HepG2 (cell line): ENCODE results near the gene RAPGEF6. TPM values are rescaled to one million over a fixed set of nuclear protein-coding genes. Genes with fewer than 3 reads are reported as not detected.

Source experiments
- FOXC1 ChIP-seq: sonication (generic); formaldehyde crosslinking; IDR thresholded peaks from 2 replicates; pipeline ENCODE4 v1.8.0; 2022; ENCODE audit warnings: mild to moderate bottlenecking, missing genetic modification reagents, borderline replicate concordance
- FOXJ3 ChIP-seq: sonication (generic); formaldehyde crosslinking; IDR thresholded peaks from 2 replicates; pipeline ENCODE4 v1.4.0; 2020; ENCODE audit warnings: missing genetic modification reagents, mild to moderate bottlenecking, borderline replicate concordance
- FOXK2 ChIP-seq: fragments of 450-650 bp; IDR thresholded peaks from 2 replicates; pipeline ENCODE4 v1.6.1; 2016
- FOXO1 ChIP-seq: sonication (generic); formaldehyde crosslinking; IDR thresholded peaks from 2 replicates; pipeline ENCODE4 v1.4.0; 2020; ENCODE audit warnings: missing genetic modification reagents
- GMEB1 ChIP-seq: sonication (generic); formaldehyde crosslinking; IDR thresholded peaks from 2 replicates; pipeline ENCODE4 v1.5.1; 2020; ENCODE audit warnings: missing genetic modification reagents, mild to moderate bottlenecking, borderline replicate concordance
- ISX ChIP-seq: sonication (generic); formaldehyde crosslinking; conservative IDR thresholded peaks from 2 replicates; pipeline ENCODE4 v1.5.0; 2020; ENCODE audit warnings: missing genetic modification reagents
- KLF16 ChIP-seq, 2 experiments: sonication (generic) in 1 of 2; formaldehyde crosslinking in 1 of 2; IDR thresholded peaks; 2 replicates each; pipeline versions ENCODE4 v1.6.1 to v1.8.0; 2016 to 2023; ENCODE audit warnings: missing genetic modification reagents in 2 of 2, missing compliant biosample characterization in 1 of 2
- LCORL ChIP-seq, 2 experiments: fragments of 450-650 bp in 1 of 2; sonication (generic) in 1 of 2; formaldehyde crosslinking in 1 of 2; IDR thresholded peaks; 2 replicates each; pipeline versions ENCODE4 v1.5.0 to v1.6.1; 2017 to 2020; ENCODE audit warnings: antibody characterized with exemption in 1 of 2, missing genetic modification reagents in 1 of 2
- MBNL3 ChIP-seq: fragments of 250-450 bp; sonication (Bioruptor Pico); conservative IDR thresholded peaks from 2 replicates; pipeline ENCODE4 v1.8.0; 2022; ENCODE audit warnings: mild to moderate bottlenecking, inconsistent platforms
- MTERF4 ChIP-seq: sonication (generic); formaldehyde crosslinking; IDR thresholded peaks from 2 replicates; pipeline ENCODE4 v1.8.0; 2023; ENCODE audit warnings: mild to moderate bottlenecking, missing genetic modification reagents
- NKX3-1 ChIP-seq: sonication (generic); formaldehyde crosslinking; IDR thresholded peaks from 2 replicates; pipeline ENCODE4 v1.5.0; 2020; ENCODE audit warnings: missing genetic modification reagents
- PAX8 ChIP-seq: sonication (generic); formaldehyde crosslinking; IDR thresholded peaks from 2 replicates; pipeline ENCODE4 v1.8.0; 2022; ENCODE audit warnings: mild to moderate bottlenecking, missing genetic modification reagents, borderline replicate concordance
- POLR2AphosphoS2 ChIP-seq: IDR thresholded peaks from 2 replicates; pipeline ENCODE4 v1.6.1; 2011; ENCODE audit warnings: low read depth, low read length, improper control_type of control experiment
- POLR2G ChIP-seq: fragments of 200-400 bp; formaldehyde crosslinking; IDR thresholded peaks from 2 replicates; pipeline ENCODE4 v1.6.1; 2018; ENCODE audit warnings: mild to moderate bottlenecking, low read depth, low read length, moderate library complexity
- RAD21 ChIP-seq: fragments of 450-650 bp; formaldehyde crosslinking; IDR thresholded peaks from 2 replicates; pipeline ENCODE4 v1.5.0; 2020; ENCODE audit warnings: mild to moderate bottlenecking
- SP1 ChIP-seq, 2 experiments: fragments of 450-650 bp in 1 of 2; sonication (generic) in 1 of 2; formaldehyde crosslinking in 1 of 2; IDR thresholded peaks; 2 replicates each; pipeline versions ENCODE4 v1.4.0 to v1.6.1; 2016 to 2020; ENCODE audit warnings: missing genetic modification reagents in 1 of 2
- THAP8 ChIP-seq: sonication (generic); formaldehyde crosslinking; IDR thresholded peaks from 2 replicates; pipeline ENCODE4 v1.5.1; 2020; ENCODE audit warnings: missing genetic modification reagents, mild to moderate bottlenecking, borderline replicate concordance
- TOPORS ChIP-seq: sonication (generic); formaldehyde crosslinking; IDR thresholded peaks from 2 replicates; pipeline ENCODE4 v1.8.0; 2023; ENCODE audit warnings: mild to moderate bottlenecking, missing genetic modification reagents
- ZMYM3 ChIP-seq: sonication (generic); formaldehyde crosslinking; IDR thresholded peaks from 2 replicates; pipeline ENCODE4 v1.5.1; 2020; ENCODE audit warnings: mild to moderate bottlenecking, missing genetic modification reagents
- ZNF224 ChIP-seq: sonication (generic); formaldehyde crosslinking; IDR thresholded peaks from 2 replicates; pipeline ENCODE4 v1.5.0; 2020; ENCODE audit warnings: mild to moderate bottlenecking, missing genetic modification reagents
- ZNF235 ChIP-seq: sonication (generic); formaldehyde crosslinking; IDR thresholded peaks from 2 replicates; pipeline ENCODE4 v1.8.1; 2023; ENCODE audit warnings: mild to moderate bottlenecking, missing genetic modification reagents, borderline replicate concordance
- ZNF282 ChIP-seq: fragments of 450-650 bp; IDR thresholded peaks from 2 replicates; pipeline ENCODE4 v1.6.1; 2018; ENCODE audit not compliant: partially characterized antibody
- ZNF556 ChIP-seq: sonication (generic); formaldehyde crosslinking; IDR thresholded peaks from 2 replicates; pipeline ENCODE4 v1.4.0; 2020; ENCODE audit warnings: mild to moderate bottlenecking, missing genetic modification reagents, borderline replicate concordance
- ZNF616 ChIP-seq: sonication (generic); formaldehyde crosslinking; IDR thresholded peaks from 2 replicates; pipeline ENCODE4 v1.5.0; 2020; ENCODE audit warnings: low read depth, mild to moderate bottlenecking, missing genetic modification reagents
- ZNF792 ChIP-seq: IDR thresholded peaks from 2 replicates; pipeline ENCODE4 v1.6.1; 2016
- ZNF841 ChIP-seq: sonication (generic); formaldehyde crosslinking; IDR thresholded peaks from 2 replicates; pipeline ENCODE4 v1.8.1; 2023; ENCODE audit warnings: missing genetic modification reagents, borderline replicate concordance
- polyA plus RNA-seq, 8 experiments: library from polyadenylated mRNA; depleted of rRNA in 3 of 8; stranded (reverse) in 7 of 8; unstranded in 1 of 8; fragments of >200 nt; fragmentation: Illumina TruSeq in 4 of 8; extraction: Trizol in 4 of 8; gene quantifications; 2 replicates each; pipeline versions ENCODE4 v1.2.1 to v1.2.3, GENCODE V29; 2011 to 2016; ENCODE audit warnings: low read depth in 4 of 8, missing spikeins in 1 of 8, mixed read lengths in 1 of 8; ENCODE audit not compliant: insufficient read depth in 1 of 8
- total RNA-seq, 5 experiments: library from RNA; depleted of rRNA; stranded (reverse); fragments of >200 nt; fragmentation: Illumina TruSeq; extraction: Trizol; gene quantifications; 2 replicates each; pipeline ENCODE4 v1.2.3, GENCODE V29; 2016; ENCODE audit warnings: low read depth in 1 of 5

Gene RAPGEF6
- total and polyA plus RNA-seq, 2 of the 13 experiments (the other 11 are each of a cell fraction or from before 2014, with no cell fraction given): 7.7 to 24.6 TPM

- TF ChIP-seq FOXJ3 (CRISPR knock-in tag) (0 out of 2 replicates have a peak, but pooled peaks have one; percentile 41), RAD21 (CRISPR knock-in tag) (peak; percentile 23; the same call in 1 of the 2 replicates), ISX (no peak), LCORL (IDR thresholded peaks at IDR 0.05) (peak; percentile 92), LCORL (CRISPR knock-in tag; IDR thresholded peaks at IDR 0.05) (peak; percentile 71; the same call in 1 of the 2 replicates), ZMYM3 (CRISPR knock-in tag) (0 out of 2 replicates have a peak, but pooled peaks have one; percentile 11), ZNF841 (CRISPR knock-in tag) (no peak), ZNF616 (CRISPR knock-in tag) (no peak), GMEB1 (CRISPR knock-in tag) (peak; percentile 69; the same call in 1 of the 2 replicates), MTERF4 (CRISPR knock-in tag) (0 out of 2 replicates have a peak, but pooled peaks have one; percentile 49), ZNF792 (CRISPR knock-in tag) (no peak; the same call in 1 of the 2 replicates), POLR2G (peak; percentile 86), ZNF235 (CRISPR knock-in tag) (no peak), TOPORS (CRISPR knock-in tag) (peak; percentile 60; the same call in 1 of the 2 replicates), THAP8 (CRISPR knock-in tag) (no peak), MBNL3 (CRISPR knock-in tag) (no peak), ZNF556 (CRISPR knock-in tag) (peak; percentile 39; the same call in 1 of the 2 replicates), POLR2AphosphoS2 (peak; percentile 58), KLF16 (CRISPR knock-in tag; IDR thresholded peaks at IDR 0.05) (peak in 1 of 2 experiments; percentile 60; a peak in 1 of 4 replicates), FOXC1 (CRISPR knock-in tag) (peak; percentile 77; the same call in 1 of the 2 replicates), ZNF224 (peak; percentile 60; the same call in 1 of the 2 replicates), ZNF282 (no peak), FOXK2 (no peak), NKX3-1 (CRISPR knock-in tag) (no peak), SP1 (IDR thresholded peaks at IDR 0.05) (no peak), SP1 (CRISPR knock-in tag; IDR thresholded peaks at IDR 0.05) (0 out of 2 replicates have a peak, but pooled peaks have one; percentile 18), PAX8 (no peak), FOXO1 (CRISPR knock-in tag) (0 out of 2 replicates have a peak, but pooled peaks have one; percentile 19)
Measured at GRCh38 chr5:131634996-131635683, at the start of gene RAPGEF6 (continued).
